ENCODE results near the gene PPP1R37. TPM values are rescaled to one million over a fixed set of nuclear protein-coding genes. Genes with fewer than 3 reads are reported as not detected.

The PPP1R37 gene
- total and polyA plus RNA-seq, 2 experiments from 2014 or later: 14.0 to 30.8 TPM

DNA sequence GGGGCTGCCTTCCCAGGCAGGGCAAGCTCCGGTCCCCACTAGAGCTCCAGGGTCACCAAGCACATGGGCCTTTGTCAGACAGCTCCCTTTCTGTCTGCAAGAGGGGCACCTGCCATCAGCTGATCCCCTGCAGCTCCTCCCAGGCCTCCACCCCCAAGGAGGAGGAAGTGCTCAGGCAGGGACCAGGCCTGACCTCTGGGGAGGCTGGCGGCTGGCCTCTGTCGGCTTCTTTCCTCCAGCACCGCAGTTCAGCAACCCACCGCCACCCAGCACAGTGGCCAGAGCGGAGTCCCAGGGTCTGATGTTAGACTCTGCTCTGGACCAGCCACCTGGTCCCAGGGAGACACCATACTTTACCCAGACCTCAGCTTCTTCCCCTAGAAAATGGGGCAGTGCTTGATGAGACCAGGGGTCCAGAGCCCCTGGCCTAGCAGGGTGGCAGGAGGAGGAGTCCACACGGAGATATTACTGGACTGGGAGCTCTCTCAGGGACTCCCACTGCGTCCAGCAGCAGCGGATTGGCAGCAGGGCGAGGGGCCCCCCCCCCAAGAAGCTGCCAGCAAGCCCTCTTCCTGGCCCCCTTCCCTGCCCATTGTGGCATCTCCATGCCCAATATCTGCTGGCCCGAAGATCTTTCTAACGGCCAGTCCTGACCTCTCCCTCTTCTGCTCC, 43.7 kb downstream of the PPP1R37 start:
- TF ChIP-seq, protein P1, sequence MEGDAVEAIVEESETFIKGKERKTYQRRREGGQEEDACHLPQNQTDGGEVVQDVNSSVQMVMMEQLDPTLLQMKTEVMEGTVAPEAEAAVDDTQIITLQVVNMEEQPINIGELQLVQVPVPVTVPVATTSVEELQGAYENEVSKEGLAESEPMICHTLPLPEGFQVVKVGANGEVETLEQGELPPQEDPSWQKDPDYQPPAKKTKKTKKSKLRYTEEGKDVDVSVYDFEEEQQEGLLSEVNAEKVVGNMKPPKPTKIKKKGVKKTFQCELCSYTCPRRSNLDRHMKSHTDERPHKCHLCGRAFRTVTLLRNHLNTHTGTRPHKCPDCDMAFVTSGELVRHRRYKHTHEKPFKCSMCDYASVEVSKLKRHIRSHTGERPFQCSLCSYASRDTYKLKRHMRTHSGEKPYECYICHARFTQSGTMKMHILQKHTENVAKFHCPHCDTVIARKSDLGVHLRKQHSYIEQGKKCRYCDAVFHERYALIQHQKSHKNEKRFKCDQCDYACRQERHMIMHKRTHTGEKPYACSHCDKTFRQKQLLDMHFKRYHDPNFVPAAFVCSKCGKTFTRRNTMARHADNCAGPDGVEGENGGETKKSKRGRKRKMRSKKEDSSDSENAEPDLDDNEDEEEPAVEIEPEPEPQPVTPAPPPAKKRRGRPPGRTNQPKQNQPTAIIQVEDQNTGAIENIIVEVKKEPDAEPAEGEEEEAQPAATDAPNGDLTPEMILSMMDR (IDR thresholded peaks at IDR 0.05; ENCODE audit: poor library complexity): no peak
- TF ChIP-seq EZH2 (IDR thresholded peaks at IDR 0.05; ENCODE audit: borderline replicate concordance): no peak
- no peak for TF ChIP-seq EZH2phosphoT487 (IDR thresholded peaks at IDR 0.05; ENCODE audit: low read depth, severe bottlenecking, unreplicated experiment)
- Histone ChIP-seq H3K4me3 (no peak overlapping the region), H3K9me3 (ENCODE audit: low read depth) (no peaks in the 10 kb centered on the region), H3K36me3 (replicated peaks; ENCODE audit: insufficient read depth, low read depth) (no peaks in the 10 kb centered on the region), H3K27ac (no peak overlapping the region), H2AFZ (no peak overlapping the region), H4K20me1 (ENCODE audit: insufficient read depth, poor library complexity, severe bottlenecking) (peaks cover 24% of the 10 kb centered on the region), H3K27me3 (no peaks in the 10 kb centered on the region), H3K9me2 (replicated peaks; ENCODE audit: insufficient read depth) (no peaks in the 10 kb centered on the region), H3K4me1 (ENCODE audit: insufficient read depth) (peaks cover 3% of the 10 kb centered on the region), H3K79me2 (peaks cover 67% of the 10 kb centered on the region), H3K4me2 (no peak overlapping the region)
- no peak for DNase-seq (ENCODE audit: low spot score)
- 93% methylated on average over 10 of the region's 12 CpGs for WGBS (ENCODE audit: low lambda C conversion rate, missing lambda C conversion rate)

DNA sequence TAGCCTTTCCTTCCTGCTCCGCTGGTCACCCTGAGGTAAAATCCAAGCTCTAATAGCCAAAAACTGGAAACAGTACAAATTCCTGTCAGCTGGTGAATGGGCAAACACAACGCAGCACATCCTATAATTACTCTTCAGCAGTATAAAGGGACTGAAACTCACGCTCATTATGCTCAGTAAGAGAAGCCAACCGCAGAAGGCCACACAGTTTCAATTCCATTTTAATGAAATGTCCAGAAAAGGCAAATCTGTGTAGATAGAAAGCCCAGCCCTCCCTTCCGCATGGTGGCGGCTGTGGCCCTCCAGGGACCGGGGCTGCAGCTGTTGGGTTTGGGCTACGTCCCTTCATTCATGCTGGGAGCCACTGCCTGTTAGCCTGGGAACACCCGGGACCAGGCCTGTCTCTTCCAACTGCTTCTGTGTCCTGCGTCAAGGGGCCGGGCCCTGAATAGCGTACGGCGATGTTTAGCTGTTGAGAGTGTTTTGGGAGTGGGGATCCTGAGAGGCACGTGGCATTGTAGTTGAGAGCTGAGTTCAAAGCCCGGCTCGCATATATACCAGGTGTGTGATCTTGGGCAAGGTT, 44.3 kb downstream of the PPP1R37 start:
- no peak for DNase-seq (ENCODE audit: low spot score)
- no peak overlapping the region for H3K4me3 ChIP-seq
- peaks cover 3% of the 10 kb centered on the region for H3K4me1 ChIP-seq (ENCODE audit: insufficient read depth)
- TF ChIP-seq, protein P1 (IDR thresholded peaks at IDR 0.05; ENCODE audit: poor library complexity): no peak
- TF ChIP-seq EZH2phosphoT487 (IDR thresholded peaks at IDR 0.05; ENCODE audit: low read depth, severe bottlenecking, unreplicated experiment) (no peak), EZH2 (IDR thresholded peaks at IDR 0.05; ENCODE audit: borderline replicate concordance) (no peak)
- peaks cover 20% of the 10 kb centered on the region for H4K20me1 ChIP-seq (ENCODE audit: insufficient read depth, poor library complexity, severe bottlenecking)
- no peaks in the 10 kb centered on the region for H3K36me3 ChIP-seq (replicated peaks; ENCODE audit: insufficient read depth, low read depth)
- H3K9me3 ChIP-seq (ENCODE audit: low read depth): no peaks in the 10 kb centered on the region
- 95% methylated on average over 17 of the region's 17 CpGs for WGBS (ENCODE audit: low lambda C conversion rate, missing lambda C conversion rate)
- no peak overlapping the region for H2AFZ ChIP-seq
- H3K9me2 ChIP-seq (replicated peaks; ENCODE audit: insufficient read depth): no peaks in the 10 kb centered on the region
- no peaks in the 10 kb centered on the region for H3K27me3 ChIP-seq
- H3K79me2 ChIP-seq: peaks cover 61% of the 10 kb centered on the region
- no peak overlapping the region for H3K4me2 ChIP-seq
- no peak overlapping the region for H3K27ac ChIP-seq

DNA sequence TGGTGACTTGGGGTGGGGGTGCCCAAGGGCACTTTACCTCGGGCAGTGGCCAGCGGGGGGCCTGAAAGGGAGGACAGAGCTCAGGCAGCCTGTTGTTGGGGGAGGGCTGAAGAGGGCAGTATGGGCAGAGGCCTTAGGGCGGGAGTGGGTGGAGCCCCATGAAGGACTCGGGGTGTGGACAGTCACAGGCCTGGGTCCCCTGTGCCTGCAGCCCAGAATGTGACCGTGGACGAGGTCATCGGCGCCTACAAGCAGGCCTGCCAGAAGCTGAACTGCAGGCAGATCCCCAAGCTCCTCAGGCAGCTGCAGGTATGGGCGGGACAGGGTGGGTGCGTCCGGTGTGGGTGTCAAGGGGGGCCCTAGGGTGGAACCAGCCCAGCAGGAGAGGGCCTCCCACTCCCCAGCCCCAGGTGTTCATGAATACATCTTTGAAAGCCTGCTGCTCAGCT, 45.3 kb downstream of the PPP1R37 start:
- Histone ChIP-seq H3K9me2 (replicated peaks; ENCODE audit: insufficient read depth) (no peaks in the 10 kb centered on the region), H2AFZ (no peak overlapping the region), H3K4me1 (ENCODE audit: insufficient read depth) (peaks cover 3% of the 10 kb centered on the region), H4K20me1 (ENCODE audit: insufficient read depth, poor library complexity, severe bottlenecking) (peaks cover 16% of the 10 kb centered on the region), H3K9me3 (ENCODE audit: low read depth) (no peaks in the 10 kb centered on the region), H3K4me3 (no peak overlapping the region), H3K4me2 (no peak overlapping the region), H3K27me3 (no peaks in the 10 kb centered on the region), H3K36me3 (replicated peaks; ENCODE audit: insufficient read depth, low read depth) (no peaks in the 10 kb centered on the region), H3K79me2 (peaks cover 50% of the 10 kb centered on the region), H3K27ac (no peak overlapping the region)
- WGBS (ENCODE audit: low lambda C conversion rate, missing lambda C conversion rate): 80% methylated on average over 10 of the region's 11 CpGs
- TF ChIP-seq EZH2 (IDR thresholded peaks at IDR 0.05; ENCODE audit: borderline replicate concordance): no peak
- TF ChIP-seq EZH2phosphoT487 (IDR thresholded peaks at IDR 0.05; ENCODE audit: low read depth, severe bottlenecking, unreplicated experiment): no peak
- TF ChIP-seq, protein P1 (IDR thresholded peaks at IDR 0.05; ENCODE audit: poor library complexity): no peak
- no peak for DNase-seq (ENCODE audit: low spot score)
